Non-pigmented ciliary epithelial cell (primary cell): ENCODE measurements around the gene RGS1.
A peak's percentile ranks its signal among the peaks of the same experiment; 100 is the strongest.

Experiments
- DNase-seq: peaks from one replicate; pipeline ENCODE4 v3.0.0-alpha.2; 2010; ENCODE audit warnings: low read depth

Gene RGS1

GRCh38 chr1:192575499-192576189 lies at the start of gene RGS1:
Gene RGS1 (plus strand): TSS chr1:192575773. CDS start chr1:192575793, 20 bp downstream.
- DNase-seq: no peak

- DNase-seq: no peak
Observed at GRCh38 chr1:192527111-192527795, 48.3 kb upstream of the RGS1 start.

GRCh38 chr1:192527950-192528349 lies 47.6 kb upstream of the RGS1 start:
- no peak for DNase-seq

- DNase-seq: no peak
Observed at GRCh38 chr1:192529031-192529755, 46.4 kb upstream of the RGS1 start.

- DNase-seq: no peak
Observed at GRCh38 chr1:192529811-192530210, 45.8 kb upstream of the RGS1 start.

GRCh38 chr1:192530254-192530653 lies 45.3 kb upstream of the RGS1 start:
- no peak for DNase-seq

GRCh38 chr1:192531037-192531703 lies 44.4 kb upstream of the RGS1 start:
- peak; percentile 93 for DNase-seq

- DNase-seq: no peak
Observed at GRCh38 chr1:192534666-192535065, 40.9 kb upstream of the RGS1 start.

GRCh38 chr1:192535916-192536664 lies 39.5 kb upstream of the RGS1 start:
- no peak for DNase-seq

- no peak for DNase-seq
Observed at GRCh38 chr1:192538407-192539296, 36.9 kb upstream of the RGS1 start.

- peak; percentile 91 for DNase-seq
Observed at GRCh38 chr1:192539297-192540092, 36.1 kb upstream of the RGS1 start.

GRCh38 chr1:192543445-192543844 lies 32.1 kb upstream of the RGS1 start:
- DNase-seq: no peak

GRCh38 chr1:192545896-192546521 lies 29.6 kb upstream of the RGS1 start:
- DNase-seq: no peak

GRCh38 chr1:192546596-192547190 lies 28.9 kb upstream of the RGS1 start:
- no peak for DNase-seq

GRCh38 chr1:192547501-192547900 lies 28.1 kb upstream of the RGS1 start:
- DNase-seq: no peak

GRCh38 chr1:192549937-192550336 lies 25.6 kb upstream of the RGS1 start:
- no peak for DNase-seq

GRCh38 chr1:192550922-192551534 lies 24.5 kb upstream of the RGS1 start:
- peak; percentile 83 for DNase-seq

GRCh38 chr1:192552760-192553191 lies 22.8 kb upstream of the RGS1 start:
- DNase-seq: no peak
